ENCODE measurements around the gene SCFD2.

SCFD2 gene

GRCh38 chr4:52976523-52977230 lies 389.2 kb downstream of the SCFD2 start:
- H3K36me3 ChIP-seq (ENCODE audit: control insufficient read depth, insufficient read depth, low read length, severe bottlenecking) = no peaks in the 10 kb centered on the region
- H3K4me1 ChIP-seq (ENCODE audit: control insufficient read depth, insufficient read depth, low read length) = no peaks in the 10 kb centered on the region
- H3K9me3 ChIP-seq (ENCODE audit: control insufficient read depth, low read length) = no peaks in the 10 kb centered on the region
- no peak overlapping the region for H3K4me3 ChIP-seq (ENCODE audit: low read length)
- H3K9ac ChIP-seq (ENCODE audit: low read length) = no peak overlapping the region
- H3K27me3 ChIP-seq (replicated peaks; ENCODE audit: control insufficient read depth, insufficient read depth, low read length) = no peaks in the 10 kb centered on the region
- no peak for DNase-seq (ENCODE audit: low read depth)

- Histone ChIP-seq H3K36me3 (ENCODE audit: control insufficient read depth, insufficient read depth, low read length, severe bottlenecking) (no peaks in the 10 kb centered on the region), H3K4me1 (ENCODE audit: control insufficient read depth, insufficient read depth, low read length) (no peaks in the 10 kb centered on the region), H3K9ac (ENCODE audit: low read length) (no peak overlapping the region), H3K4me3 (ENCODE audit: low read length) (no peak overlapping the region), H3K9me3 (ENCODE audit: control insufficient read depth, low read length) (no peaks in the 10 kb centered on the region), H3K27me3 (replicated peaks; ENCODE audit: control insufficient read depth, insufficient read depth, low read length) (no peaks in the 10 kb centered on the region)
- DNase-seq (ENCODE audit: low read depth) = no peak
These were observed 397.2 kb downstream of the SCFD2 start for GRCh38 chr4:52968691-52969090.

GRCh38 chr4:52968241-52968640 lies 397.6 kb downstream of the SCFD2 start:
- no peak for DNase-seq (ENCODE audit: low read depth)
- Histone ChIP-seq H3K4me3 (ENCODE audit: low read length) (no peak overlapping the region), H3K9me3 (ENCODE audit: control insufficient read depth, low read length) (no peaks in the 10 kb centered on the region), H3K4me1 (ENCODE audit: control insufficient read depth, insufficient read depth, low read length) (no peaks in the 10 kb centered on the region), H3K9ac (ENCODE audit: low read length) (no peak overlapping the region), H3K27me3 (replicated peaks; ENCODE audit: control insufficient read depth, insufficient read depth, low read length) (no peaks in the 10 kb centered on the region), H3K36me3 (ENCODE audit: control insufficient read depth, insufficient read depth, low read length, severe bottlenecking) (no peaks in the 10 kb centered on the region)

- H3K4me1 ChIP-seq (ENCODE audit: control insufficient read depth, insufficient read depth, low read length) = peaks cover 12% of the 10 kb centered on the region
- no peak overlapping the region for H3K9ac ChIP-seq (ENCODE audit: low read length)
- no peaks in the 10 kb centered on the region for H3K36me3 ChIP-seq (ENCODE audit: control insufficient read depth, insufficient read depth, low read length, severe bottlenecking)
- no peaks in the 10 kb centered on the region for H3K27me3 ChIP-seq (replicated peaks; ENCODE audit: control insufficient read depth, insufficient read depth, low read length)
- H3K9me3 ChIP-seq (ENCODE audit: control insufficient read depth, low read length) = no peaks in the 10 kb centered on the region
- no peak overlapping the region for H3K4me3 ChIP-seq (ENCODE audit: low read length)
- DNase-seq (ENCODE audit: low read depth) = peak; percentile 27
These were observed 399.1 kb downstream of the SCFD2 start for GRCh38 chr4:52966781-52967180.

- no peak for DNase-seq (ENCODE audit: low read depth)
- no peak overlapping the region for H3K4me3 ChIP-seq (ENCODE audit: low read length)
- no peak overlapping the region for H3K9ac ChIP-seq (ENCODE audit: low read length)
- no peaks in the 10 kb centered on the region for H3K36me3 ChIP-seq (ENCODE audit: control insufficient read depth, insufficient read depth, low read length, severe bottlenecking)
- H3K9me3 ChIP-seq (ENCODE audit: control insufficient read depth, low read length) = no peaks in the 10 kb centered on the region
- no peaks in the 10 kb centered on the region for H3K27me3 ChIP-seq (replicated peaks; ENCODE audit: control insufficient read depth, insufficient read depth, low read length)
- peaks cover 13% of the 10 kb centered on the region for H3K4me1 ChIP-seq (ENCODE audit: control insufficient read depth, insufficient read depth, low read length)
These were observed 399.7 kb downstream of the SCFD2 start for GRCh38 chr4:52966172-52966571.

GRCh38 chr4:52964561-52965101 lies 401.2 kb downstream of the SCFD2 start:
- H3K9ac ChIP-seq (ENCODE audit: low read length) = no peak overlapping the region
- H3K9me3 ChIP-seq (ENCODE audit: control insufficient read depth, low read length) = no peaks in the 10 kb centered on the region
- no peaks in the 10 kb centered on the region for H3K27me3 ChIP-seq (replicated peaks; ENCODE audit: control insufficient read depth, insufficient read depth, low read length)
- no peak overlapping the region for H3K4me3 ChIP-seq (ENCODE audit: low read length)
- peaks cover 18% of the 10 kb centered on the region for H3K4me1 ChIP-seq (ENCODE audit: control insufficient read depth, insufficient read depth, low read length)
- DNase-seq (ENCODE audit: low read depth) = no peak
- no peaks in the 10 kb centered on the region for H3K36me3 ChIP-seq (ENCODE audit: control insufficient read depth, insufficient read depth, low read length, severe bottlenecking)

- H3K4me3 ChIP-seq (ENCODE audit: low read length) = no peak overlapping the region
- H3K27me3 ChIP-seq (replicated peaks; ENCODE audit: control insufficient read depth, insufficient read depth, low read length) = no peaks in the 10 kb centered on the region
- DNase-seq (ENCODE audit: low read depth) = no peak
- no peaks in the 10 kb centered on the region for H3K9me3 ChIP-seq (ENCODE audit: control insufficient read depth, low read length)
- H3K9ac ChIP-seq (ENCODE audit: low read length) = no peak overlapping the region
- no peaks in the 10 kb centered on the region for H3K36me3 ChIP-seq (ENCODE audit: control insufficient read depth, insufficient read depth, low read length, severe bottlenecking)
- H3K4me1 ChIP-seq (ENCODE audit: control insufficient read depth, insufficient read depth, low read length) = peaks cover 24% of the 10 kb centered on the region
These were observed 401.9 kb downstream of the SCFD2 start for GRCh38 chr4:52964011-52964410.

- H3K27me3 ChIP-seq (replicated peaks; ENCODE audit: control insufficient read depth, insufficient read depth, low read length) = no peaks in the 10 kb centered on the region
These were observed 403.1 kb downstream of the SCFD2 start for GRCh38 chr4:52962721-52963120.

GRCh38 chr4:52961666-52962412 lies 404.0 kb downstream of the SCFD2 start:
- peak; percentile 24 for DNase-seq (ENCODE audit: low read depth)

More at GRCh38 chr4:52962721-52963120, 403.1 kb downstream of the SCFD2 start:
- no peak for DNase-seq (ENCODE audit: low read depth)
- peaks cover 37% of the 10 kb centered on the region for H3K4me1 ChIP-seq (ENCODE audit: control insufficient read depth, insufficient read depth, low read length)
- no peaks in the 10 kb centered on the region for H3K36me3 ChIP-seq (ENCODE audit: control insufficient read depth, insufficient read depth, low read length, severe bottlenecking)
- no peak overlapping the region for H3K9ac ChIP-seq (ENCODE audit: low read length)
- H3K9me3 ChIP-seq (ENCODE audit: control insufficient read depth, low read length) = no peaks in the 10 kb centered on the region
- no peak overlapping the region for H3K4me3 ChIP-seq (ENCODE audit: low read length)

GRCh38 chr4:52959541-52959940 lies 406.3 kb downstream of the SCFD2 start:
- H3K9me3 ChIP-seq (ENCODE audit: control insufficient read depth, low read length) = no peaks in the 10 kb centered on the region
- H3K4me1 ChIP-seq (ENCODE audit: control insufficient read depth, insufficient read depth, low read length) = peaks cover 48% of the 10 kb centered on the region
- peak; percentile 88 for DNase-seq (ENCODE audit: low read depth)
- H3K36me3 ChIP-seq (ENCODE audit: control insufficient read depth, insufficient read depth, low read length, severe bottlenecking) = no peaks in the 10 kb centered on the region
- H3K4me3 ChIP-seq (ENCODE audit: low read length) = peak overlapping the region; percentile 3
- no peaks in the 10 kb centered on the region for H3K27me3 ChIP-seq (replicated peaks; ENCODE audit: control insufficient read depth, insufficient read depth, low read length)
- H3K9ac ChIP-seq (ENCODE audit: low read length) = peak overlapping the region; percentile 5

More at GRCh38 chr4:52961666-52962412, 404.0 kb downstream of the SCFD2 start:
- Histone ChIP-seq H3K27me3 (replicated peaks; ENCODE audit: control insufficient read depth, insufficient read depth, low read length) (no peaks in the 10 kb centered on the region), H3K4me3 (ENCODE audit: low read length) (no peak overlapping the region), H3K36me3 (ENCODE audit: control insufficient read depth, insufficient read depth, low read length, severe bottlenecking) (no peaks in the 10 kb centered on the region), H3K9ac (ENCODE audit: low read length) (no peak overlapping the region), H3K9me3 (ENCODE audit: control insufficient read depth, low read length) (no peaks in the 10 kb centered on the region), H3K4me1 (ENCODE audit: control insufficient read depth, insufficient read depth, low read length) (peaks cover 46% of the 10 kb centered on the region)

- Histone ChIP-seq H3K9me3 (ENCODE audit: control insufficient read depth, low read length) (no peaks in the 10 kb centered on the region), H3K36me3 (ENCODE audit: control insufficient read depth, insufficient read depth, low read length, severe bottlenecking) (no peaks in the 10 kb centered on the region), H3K9ac (ENCODE audit: low read length) (peak overlapping the region; percentile 31), H3K27me3 (replicated peaks; ENCODE audit: control insufficient read depth, insufficient read depth, low read length) (no peaks in the 10 kb centered on the region), H3K4me3 (ENCODE audit: low read length) (no peak overlapping the region), H3K4me1 (ENCODE audit: control insufficient read depth, insufficient read depth, low read length) (peaks cover 48% of the 10 kb centered on the region)
- DNase-seq (ENCODE audit: low read depth) = peak; percentile 33
These were observed 407.8 kb downstream of the SCFD2 start for GRCh38 chr4:52957835-52958631.
